Bronchial epithelial cell (primary cell): Measurements from ENCODE around the gene ZNF644. TPM values are rescaled to one million over a fixed set of nuclear protein-coding genes. Genes with fewer than 3 reads are reported as not detected.

Source experiments
- DNase-seq: peaks from one replicate; pipeline ENCODE4 v3.0.0-alpha.2; 2010; ENCODE audit warnings: low read depth
- FAIRE-seq: peaks from 2 replicates; lab custom pipeline; 2011; peaks lifted over from hg19 to GRCh38; lab: Jason Lieb, UNC
- H3K27me3 ChIP-seq: 2 replicates; pipeline ENCODE4 v1.5.1; 2011; ENCODE audit warnings: low read length; ENCODE audit not compliant: control insufficient read depth, insufficient read depth
- H3K36me3 ChIP-seq: 2 replicates; pipeline ENCODE4 v1.5.1; 2011; ENCODE audit warnings: low read length; ENCODE audit not compliant: control insufficient read depth, insufficient read depth
- H3K4me3 ChIP-seq: 2 replicates; pipeline ENCODE4 v1.5.1; 2011; ENCODE audit warnings: mild to moderate bottlenecking, low read depth, low read length, control low read depth
- total RNA-seq: library from RNA; depleted of rRNA; stranded (reverse); fragments of >200 nt; gene quantifications from 2 replicates; pipeline ENCODE4 v1.2.1, GENCODE V29; 2014
- TF ChIP-seq, protein P1 (sequence below): IDR thresholded peaks from 2 replicates; pipeline ENCODE4 v1.5.1; 2011; ENCODE audit warnings: mild to moderate bottlenecking, moderate library complexity, low read length, control low read depth, inconsistent platforms; ENCODE audit not compliant: insufficient read depth, severe bottlenecking

ZNF644 gene
- total RNA-seq, 1 donor from 2014 or later: 54.5 TPM

DNA sequence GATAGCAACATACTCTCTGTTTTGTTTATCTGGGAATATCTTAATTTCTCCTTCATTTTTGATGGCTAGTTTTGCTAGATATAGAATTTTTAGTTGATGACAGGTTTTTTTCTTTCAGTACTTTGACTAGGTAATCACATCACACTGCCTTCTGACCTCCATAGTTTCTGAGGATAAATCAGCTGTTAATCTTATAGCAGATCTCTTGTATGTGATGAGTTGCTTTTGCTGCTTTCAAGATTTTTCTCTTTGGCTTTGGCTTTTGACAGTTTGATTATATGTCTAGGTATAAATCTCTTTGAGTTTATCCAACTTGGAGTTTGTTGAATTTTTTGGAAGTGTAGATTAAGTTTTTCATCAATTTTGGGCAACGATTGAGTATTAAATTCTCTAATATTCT lies 142.6 kb downstream of the ZNF644 start:
- FAIRE-seq: no peak

GRCh38 chr1:90876101-90876500 lies 145.7 kb downstream of the ZNF644 start:
- H3K36me3 ChIP-seq: no peaks in the 10 kb centered on the region
- no peak overlapping the region for H3K4me3 ChIP-seq
- TF ChIP-seq, protein P1, sequence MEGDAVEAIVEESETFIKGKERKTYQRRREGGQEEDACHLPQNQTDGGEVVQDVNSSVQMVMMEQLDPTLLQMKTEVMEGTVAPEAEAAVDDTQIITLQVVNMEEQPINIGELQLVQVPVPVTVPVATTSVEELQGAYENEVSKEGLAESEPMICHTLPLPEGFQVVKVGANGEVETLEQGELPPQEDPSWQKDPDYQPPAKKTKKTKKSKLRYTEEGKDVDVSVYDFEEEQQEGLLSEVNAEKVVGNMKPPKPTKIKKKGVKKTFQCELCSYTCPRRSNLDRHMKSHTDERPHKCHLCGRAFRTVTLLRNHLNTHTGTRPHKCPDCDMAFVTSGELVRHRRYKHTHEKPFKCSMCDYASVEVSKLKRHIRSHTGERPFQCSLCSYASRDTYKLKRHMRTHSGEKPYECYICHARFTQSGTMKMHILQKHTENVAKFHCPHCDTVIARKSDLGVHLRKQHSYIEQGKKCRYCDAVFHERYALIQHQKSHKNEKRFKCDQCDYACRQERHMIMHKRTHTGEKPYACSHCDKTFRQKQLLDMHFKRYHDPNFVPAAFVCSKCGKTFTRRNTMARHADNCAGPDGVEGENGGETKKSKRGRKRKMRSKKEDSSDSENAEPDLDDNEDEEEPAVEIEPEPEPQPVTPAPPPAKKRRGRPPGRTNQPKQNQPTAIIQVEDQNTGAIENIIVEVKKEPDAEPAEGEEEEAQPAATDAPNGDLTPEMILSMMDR: no peak
- DNase-seq (no peak), FAIRE-seq (no peak)
- no peaks in the 10 kb centered on the region for H3K27me3 ChIP-seq

More for the DNA sequence above, 142.6 kb downstream of the ZNF644 start:
- H3K27me3 ChIP-seq: no peaks in the 10 kb centered on the region
- TF ChIP-seq, protein P1: no peak
- peak; percentile 22 for DNase-seq
- H3K4me3 ChIP-seq: no peak overlapping the region
- H3K36me3 ChIP-seq: no peaks in the 10 kb centered on the region
